ENCODE measurements around the gene TGFBR3. TPM values are rescaled to one million over a fixed set of nuclear protein-coding genes. Genes with fewer than 3 reads are reported as not detected.

TGFBR3 gene
- total and polyA plus RNA-seq, 2 of the 13 experiments (the other 11 are each of a cell fraction or from before 2014, with no cell fraction given): 76.5 to 195 TPM

DNA sequence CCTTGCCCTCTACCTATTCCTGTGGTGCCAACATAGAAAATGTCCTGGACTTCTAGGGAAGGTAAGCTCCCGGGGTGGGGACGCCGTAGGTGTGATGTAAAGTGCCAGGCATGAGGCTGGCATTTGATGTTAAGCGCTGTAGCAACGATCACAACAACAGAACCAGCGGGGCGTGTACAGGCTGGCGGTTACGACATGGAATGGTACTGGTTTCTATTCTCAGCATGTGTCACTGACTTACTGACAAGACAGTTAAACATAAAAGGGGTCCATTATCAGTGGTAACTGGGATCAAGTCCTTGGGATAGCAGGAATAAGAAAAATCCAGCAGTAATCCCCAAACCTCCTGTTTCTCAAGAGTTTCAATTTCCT lies 58.9 kb downstream of the TGFBR3 start (continued):
- no peak for TF ChIP-seq NR1H2 (CRISPR knock-in tag; IDR thresholded peaks at IDR 0.05; ENCODE audit: borderline replicate concordance, low read depth)
- TF ChIP-seq, protein P1, sequence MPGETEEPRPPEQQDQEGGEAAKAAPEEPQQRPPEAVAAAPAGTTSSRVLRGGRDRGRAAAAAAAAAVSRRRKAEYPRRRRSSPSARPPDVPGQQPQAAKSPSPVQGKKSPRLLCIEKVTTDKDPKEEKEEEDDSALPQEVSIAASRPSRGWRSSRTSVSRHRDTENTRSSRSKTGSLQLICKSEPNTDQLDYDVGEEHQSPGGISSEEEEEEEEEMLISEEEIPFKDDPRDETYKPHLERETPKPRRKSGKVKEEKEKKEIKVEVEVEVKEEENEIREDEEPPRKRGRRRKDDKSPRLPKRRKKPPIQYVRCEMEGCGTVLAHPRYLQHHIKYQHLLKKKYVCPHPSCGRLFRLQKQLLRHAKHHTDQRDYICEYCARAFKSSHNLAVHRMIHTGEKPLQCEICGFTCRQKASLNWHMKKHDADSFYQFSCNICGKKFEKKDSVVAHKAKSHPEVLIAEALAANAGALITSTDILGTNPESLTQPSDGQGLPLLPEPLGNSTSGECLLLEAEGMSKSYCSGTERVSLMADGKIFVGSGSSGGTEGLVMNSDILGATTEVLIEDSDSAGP (CRISPR knock-in tag; IDR thresholded peaks at IDR 0.05; ENCODE audit: borderline replicate concordance): peak; percentile 36; the same call in 1 of the 2 replicates
- TF ChIP-seq FOXJ3 (CRISPR knock-in tag; IDR thresholded peaks at IDR 0.05; ENCODE audit: borderline replicate concordance): peak; percentile 52
- TF ChIP-seq MXD4 (CRISPR knock-in tag; IDR thresholded peaks at IDR 0.05): no peak; the same call in 1 of the 2 replicates
- TF ChIP-seq, protein P2, sequence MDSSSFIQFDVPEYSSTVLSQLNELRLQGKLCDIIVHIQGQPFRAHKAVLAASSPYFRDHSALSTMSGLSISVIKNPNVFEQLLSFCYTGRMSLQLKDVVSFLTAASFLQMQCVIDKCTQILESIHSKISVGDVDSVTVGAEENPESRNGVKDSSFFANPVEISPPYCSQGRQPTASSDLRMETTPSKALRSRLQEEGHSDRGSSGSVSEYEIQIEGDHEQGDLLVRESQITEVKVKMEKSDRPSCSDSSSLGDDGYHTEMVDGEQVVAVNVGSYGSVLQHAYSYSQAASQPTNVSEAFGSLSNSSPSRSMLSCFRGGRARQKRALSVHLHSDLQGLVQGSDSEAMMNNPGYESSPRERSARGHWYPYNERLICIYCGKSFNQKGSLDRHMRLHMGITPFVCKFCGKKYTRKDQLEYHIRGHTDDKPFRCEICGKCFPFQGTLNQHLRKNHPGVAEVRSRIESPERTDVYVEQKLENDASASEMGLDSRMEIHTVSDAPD (CRISPR knock-in tag; IDR thresholded peaks at IDR 0.05): no peak
- TF ChIP-seq, protein P3, sequence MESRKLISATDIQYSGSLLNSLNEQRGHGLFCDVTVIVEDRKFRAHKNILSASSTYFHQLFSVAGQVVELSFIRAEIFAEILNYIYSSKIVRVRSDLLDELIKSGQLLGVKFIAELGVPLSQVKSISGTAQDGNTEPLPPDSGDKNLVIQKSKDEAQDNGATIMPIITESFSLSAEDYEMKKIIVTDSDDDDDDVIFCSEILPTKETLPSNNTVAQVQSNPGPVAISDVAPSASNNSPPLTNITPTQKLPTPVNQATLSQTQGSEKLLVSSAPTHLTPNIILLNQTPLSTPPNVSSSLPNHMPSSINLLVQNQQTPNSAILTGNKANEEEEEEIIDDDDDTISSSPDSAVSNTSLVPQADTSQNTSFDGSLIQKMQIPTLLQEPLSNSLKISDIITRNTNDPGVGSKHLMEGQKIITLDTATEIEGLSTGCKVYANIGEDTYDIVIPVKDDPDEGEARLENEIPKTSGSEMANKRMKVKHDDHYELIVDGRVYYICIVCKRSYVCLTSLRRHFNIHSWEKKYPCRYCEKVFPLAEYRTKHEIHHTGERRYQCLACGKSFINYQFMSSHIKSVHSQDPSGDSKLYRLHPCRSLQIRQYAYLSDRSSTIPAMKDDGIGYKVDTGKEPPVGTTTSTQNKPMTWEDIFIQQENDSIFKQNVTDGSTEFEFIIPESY (CRISPR knock-in tag; IDR thresholded peaks at IDR 0.05): peak; percentile 57
- TF ChIP-seq RARA (CRISPR knock-in tag; IDR thresholded peaks at IDR 0.05): peak; percentile 69
- peak; percentile 92 for TF ChIP-seq FOXO1 (CRISPR knock-in tag; IDR thresholded peaks at IDR 0.05)
- TF ChIP-seq ZKSCAN8 (CRISPR knock-in tag; IDR thresholded peaks at IDR 0.05; ENCODE audit: borderline replicate concordance): peak; percentile 37; the same call in 1 of the 2 replicates
- TF ChIP-seq, protein P4, sequence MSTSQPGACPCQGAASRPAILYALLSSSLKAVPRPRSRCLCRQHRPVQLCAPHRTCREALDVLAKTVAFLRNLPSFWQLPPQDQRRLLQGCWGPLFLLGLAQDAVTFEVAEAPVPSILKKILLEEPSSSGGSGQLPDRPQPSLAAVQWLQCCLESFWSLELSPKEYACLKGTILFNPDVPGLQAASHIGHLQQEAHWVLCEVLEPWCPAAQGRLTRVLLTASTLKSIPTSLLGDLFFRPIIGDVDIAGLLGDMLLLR (CRISPR knock-in tag; IDR thresholded peaks at IDR 0.05): no peak
- TF ChIP-seq TGIF2 (CRISPR knock-in tag; IDR thresholded peaks at IDR 0.05): peak; percentile 67
- TF ChIP-seq, protein P5, sequence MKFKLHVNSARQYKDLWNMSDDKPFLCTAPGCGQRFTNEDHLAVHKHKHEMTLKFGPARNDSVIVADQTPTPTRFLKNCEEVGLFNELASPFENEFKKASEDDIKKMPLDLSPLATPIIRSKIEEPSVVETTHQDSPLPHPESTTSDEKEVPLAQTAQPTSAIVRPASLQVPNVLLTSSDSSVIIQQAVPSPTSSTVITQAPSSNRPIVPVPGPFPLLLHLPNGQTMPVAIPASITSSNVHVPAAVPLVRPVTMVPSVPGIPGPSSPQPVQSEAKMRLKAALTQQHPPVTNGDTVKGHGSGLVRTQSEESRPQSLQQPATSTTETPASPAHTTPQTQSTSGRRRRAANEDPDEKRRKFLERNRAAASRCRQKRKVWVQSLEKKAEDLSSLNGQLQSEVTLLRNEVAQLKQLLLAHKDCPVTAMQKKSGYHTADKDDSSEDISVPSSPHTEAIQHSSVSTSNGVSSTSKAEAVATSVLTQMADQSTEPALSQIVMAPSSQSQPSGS (CRISPR knock-in tag; IDR thresholded peaks at IDR 0.05): peak; percentile 71; the same call in 1 of the 2 replicates
- TF ChIP-seq, protein P6, sequence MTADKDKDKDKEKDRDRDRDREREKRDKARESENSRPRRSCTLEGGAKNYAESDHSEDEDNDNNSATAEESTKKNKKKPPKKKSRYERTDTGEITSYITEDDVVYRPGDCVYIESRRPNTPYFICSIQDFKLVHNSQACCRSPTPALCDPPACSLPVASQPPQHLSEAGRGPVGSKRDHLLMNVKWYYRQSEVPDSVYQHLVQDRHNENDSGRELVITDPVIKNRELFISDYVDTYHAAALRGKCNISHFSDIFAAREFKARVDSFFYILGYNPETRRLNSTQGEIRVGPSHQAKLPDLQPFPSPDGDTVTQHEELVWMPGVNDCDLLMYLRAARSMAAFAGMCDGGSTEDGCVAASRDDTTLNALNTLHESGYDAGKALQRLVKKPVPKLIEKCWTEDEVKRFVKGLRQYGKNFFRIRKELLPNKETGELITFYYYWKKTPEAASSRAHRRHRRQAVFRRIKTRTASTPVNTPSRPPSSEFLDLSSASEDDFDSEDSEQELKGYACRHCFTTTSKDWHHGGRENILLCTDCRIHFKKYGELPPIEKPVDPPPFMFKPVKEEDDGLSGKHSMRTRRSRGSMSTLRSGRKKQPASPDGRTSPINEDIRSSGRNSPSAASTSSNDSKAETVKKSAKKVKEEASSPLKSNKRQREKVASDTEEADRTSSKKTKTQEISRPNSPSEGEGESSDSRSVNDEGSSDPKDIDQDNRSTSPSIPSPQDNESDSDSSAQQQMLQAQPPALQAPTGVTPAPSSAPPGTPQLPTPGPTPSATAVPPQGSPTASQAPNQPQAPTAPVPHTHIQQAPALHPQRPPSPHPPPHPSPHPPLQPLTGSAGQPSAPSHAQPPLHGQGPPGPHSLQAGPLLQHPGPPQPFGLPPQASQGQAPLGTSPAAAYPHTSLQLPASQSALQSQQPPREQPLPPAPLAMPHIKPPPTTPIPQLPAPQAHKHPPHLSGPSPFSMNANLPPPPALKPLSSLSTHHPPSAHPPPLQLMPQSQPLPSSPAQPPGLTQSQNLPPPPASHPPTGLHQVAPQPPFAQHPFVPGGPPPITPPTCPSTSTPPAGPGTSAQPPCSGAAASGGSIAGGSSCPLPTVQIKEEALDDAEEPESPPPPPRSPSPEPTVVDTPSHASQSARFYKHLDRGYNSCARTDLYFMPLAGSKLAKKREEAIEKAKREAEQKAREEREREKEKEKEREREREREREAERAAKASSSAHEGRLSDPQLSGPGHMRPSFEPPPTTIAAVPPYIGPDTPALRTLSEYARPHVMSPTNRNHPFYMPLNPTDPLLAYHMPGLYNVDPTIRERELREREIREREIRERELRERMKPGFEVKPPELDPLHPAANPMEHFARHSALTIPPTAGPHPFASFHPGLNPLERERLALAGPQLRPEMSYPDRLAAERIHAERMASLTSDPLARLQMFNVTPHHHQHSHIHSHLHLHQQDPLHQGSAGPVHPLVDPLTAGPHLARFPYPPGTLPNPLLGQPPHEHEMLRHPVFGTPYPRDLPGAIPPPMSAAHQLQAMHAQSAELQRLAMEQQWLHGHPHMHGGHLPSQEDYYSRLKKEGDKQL (CRISPR knock-in tag; IDR thresholded peaks at IDR 0.05; ENCODE audit: low read depth): peak; percentile 14; the same call in 1 of the 2 replicates
- TF ChIP-seq, protein P7, sequence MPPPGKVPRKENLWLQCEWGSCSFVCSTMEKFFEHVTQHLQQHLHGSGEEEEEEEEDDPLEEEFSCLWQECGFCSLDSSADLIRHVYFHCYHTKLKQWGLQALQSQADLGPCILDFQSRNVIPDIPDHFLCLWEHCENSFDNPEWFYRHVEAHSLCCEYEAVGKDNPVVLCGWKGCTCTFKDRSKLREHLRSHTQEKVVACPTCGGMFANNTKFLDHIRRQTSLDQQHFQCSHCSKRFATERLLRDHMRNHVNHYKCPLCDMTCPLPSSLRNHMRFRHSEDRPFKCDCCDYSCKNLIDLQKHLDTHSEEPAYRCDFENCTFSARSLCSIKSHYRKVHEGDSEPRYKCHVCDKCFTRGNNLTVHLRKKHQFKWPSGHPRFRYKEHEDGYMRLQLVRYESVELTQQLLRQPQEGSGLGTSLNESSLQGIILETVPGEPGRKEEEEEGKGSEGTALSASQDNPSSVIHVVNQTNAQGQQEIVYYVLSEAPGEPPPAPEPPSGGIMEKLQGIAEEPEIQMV (CRISPR knock-in tag; IDR thresholded peaks at IDR 0.05; ENCODE audit: low read depth): 0 out of 2 replicates have a peak, but pooled peaks have one; percentile 18
- no peak for TF ChIP-seq ZNF253 (CRISPR knock-in tag; IDR thresholded peaks at IDR 0.05; ENCODE audit: borderline replicate concordance)
